ENCODE results near the gene RAB11FIP4.

Gene RAB11FIP4

DNA sequence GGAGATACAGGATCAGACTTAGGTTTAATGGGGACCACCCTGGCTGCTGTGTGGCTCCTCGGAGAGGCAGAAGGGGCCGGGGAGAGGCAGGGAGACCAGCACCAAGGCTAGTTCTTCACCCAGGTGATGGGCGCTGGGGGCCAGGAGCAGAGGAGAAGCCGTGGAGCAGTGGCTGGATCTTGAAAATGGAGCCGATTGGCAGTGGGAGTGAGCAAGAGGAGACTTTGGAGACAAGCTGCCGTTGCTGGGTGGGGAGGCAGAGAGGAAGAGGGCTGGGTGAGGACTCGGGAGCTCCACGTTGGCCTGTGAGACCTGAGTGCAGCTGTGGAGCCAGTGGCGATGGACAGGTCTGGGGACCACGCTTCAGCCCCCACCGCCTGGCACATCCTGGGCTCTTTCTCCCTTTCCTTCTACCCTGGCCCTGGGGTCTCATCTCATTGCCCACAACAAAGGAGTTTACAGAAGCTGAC lies 9.0 kb downstream of the RAB11FIP4 start:
- Histone ChIP-seq H3K27ac (no peak overlapping the region), H3K9ac (ENCODE audit: insufficient read length) (no peak overlapping the region), H3K36me3 (ENCODE audit: insufficient read depth, low read length) (no peaks in the 10 kb centered on the region), H3K4me3 (no peak overlapping the region), H3K9me3 (ENCODE audit: low read depth, low read length) (no peaks in the 10 kb centered on the region)
- TF ChIP-seq POLR2AphosphoS5 (IDR thresholded peaks at IDR 0.05; ENCODE audit: borderline replicate concordance, low read depth, low read length) (no peak), FOXP2 (optimal IDR thresholded peaks at IDR 0.05; ENCODE audit: control extremely low read depth, extremely low read length, insufficient read depth) (no peak), EZH2 (IDR thresholded peaks at IDR 0.05) (no peak)
- DNase-seq (ENCODE audit: low read depth, low spot score): no peak

DNA sequence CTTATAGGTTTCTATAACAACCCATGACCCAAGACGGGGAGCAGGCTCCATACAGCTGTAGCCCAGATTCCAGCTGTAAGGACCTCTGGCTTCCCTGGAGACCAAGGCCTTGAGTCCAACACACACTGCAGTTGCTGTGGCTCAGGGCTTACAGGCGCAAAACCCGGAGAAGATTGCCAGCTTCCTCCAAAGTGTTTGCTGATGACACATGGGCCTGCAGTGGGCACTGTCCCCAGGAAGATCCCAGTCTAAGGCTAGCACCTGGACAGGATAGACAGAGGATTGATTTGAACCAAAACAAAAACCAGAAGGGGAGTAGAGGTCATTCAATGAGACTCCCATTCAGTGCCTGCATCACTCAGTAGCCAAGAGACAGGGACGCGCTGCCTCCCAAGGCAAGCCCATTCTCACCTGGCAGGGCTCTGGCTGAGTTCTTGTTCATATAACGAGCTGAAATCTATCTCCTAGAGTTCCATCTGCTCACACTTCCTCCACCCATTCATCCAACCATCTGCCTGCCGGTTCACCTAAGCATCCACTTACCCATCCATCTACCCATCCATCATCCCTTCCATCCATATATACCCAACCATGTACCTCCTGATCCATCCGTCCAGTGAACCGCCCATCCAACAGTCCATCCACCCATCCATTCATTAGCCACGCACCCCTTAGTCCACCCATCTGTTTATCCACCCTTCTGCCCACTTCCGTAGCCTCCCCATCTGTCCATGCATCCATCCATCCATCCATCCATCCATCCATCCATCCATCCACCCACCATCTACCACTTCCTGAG lies 10.2 kb downstream of the RAB11FIP4 start:
- Histone ChIP-seq H3K36me3 (ENCODE audit: insufficient read depth, low read length) (no peaks in the 10 kb centered on the region), H3K9ac (ENCODE audit: insufficient read length) (no peak overlapping the region), H3K4me3 (no peak overlapping the region), H3K27ac (no peak overlapping the region), H3K9me3 (ENCODE audit: low read depth, low read length) (no peaks in the 10 kb centered on the region)
- TF ChIP-seq POLR2AphosphoS5 (IDR thresholded peaks at IDR 0.05; ENCODE audit: borderline replicate concordance, low read depth, low read length) (no peak), EZH2 (IDR thresholded peaks at IDR 0.05) (no peak), FOXP2 (optimal IDR thresholded peaks at IDR 0.05; ENCODE audit: control extremely low read depth, extremely low read length, insufficient read depth) (no peak)
- no peak for DNase-seq (ENCODE audit: low read depth, low spot score)

DNA sequence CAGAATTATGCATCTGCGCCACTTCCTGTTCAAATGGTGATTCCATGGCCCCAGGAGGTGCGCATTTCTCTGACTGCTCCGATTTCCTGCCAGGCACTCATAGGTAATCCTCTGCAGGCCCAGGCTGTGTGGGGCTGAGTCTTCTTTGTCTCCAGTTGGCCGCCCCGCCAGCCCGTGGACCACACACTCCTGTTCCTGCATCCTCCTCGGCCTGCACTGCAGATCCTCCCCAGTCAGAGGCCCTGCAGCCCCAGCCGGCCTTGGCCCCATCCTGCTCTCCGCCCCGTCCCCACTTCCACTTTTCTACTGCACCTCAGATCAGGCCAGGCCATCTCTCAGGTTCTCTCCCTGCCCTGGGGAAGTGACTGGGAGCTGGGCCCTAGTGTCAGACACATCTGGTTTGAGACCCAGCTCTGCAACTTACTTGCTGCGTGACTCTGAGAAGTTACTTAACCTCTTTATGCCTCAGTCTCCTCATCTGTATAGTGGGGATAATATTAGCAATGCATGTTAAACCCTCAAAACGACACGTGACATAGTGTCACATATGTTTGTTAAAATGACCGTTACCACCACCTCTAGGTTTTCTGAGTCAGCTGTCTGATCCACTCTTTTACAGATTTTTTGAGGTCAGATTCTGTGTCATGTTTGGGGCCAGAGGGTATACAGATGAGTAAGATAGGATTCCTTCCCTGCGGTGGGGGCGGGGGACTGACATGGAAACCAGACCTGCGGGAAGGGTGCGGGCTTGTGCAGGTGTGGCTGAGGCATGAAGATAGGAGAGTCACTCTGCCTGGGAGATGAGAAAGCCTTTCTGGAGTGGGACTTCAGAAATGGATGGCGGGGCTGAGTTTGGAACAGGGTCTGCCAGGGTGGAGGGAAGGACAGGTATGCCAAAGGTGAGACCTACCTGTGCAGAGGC lies 12.8 kb downstream of the RAB11FIP4 start:
- DNase-seq (ENCODE audit: low read depth, low spot score): no peak

GRCh38 chr17:31405890-31406371 lies 14.5 kb downstream of the RAB11FIP4 start:
- Histone ChIP-seq H3K9ac (ENCODE audit: insufficient read length) (no peak overlapping the region), H3K4me3 (no peak overlapping the region), H3K27ac (no peak overlapping the region), H3K36me3 (ENCODE audit: insufficient read depth, low read length) (no peaks in the 10 kb centered on the region), H3K9me3 (ENCODE audit: low read depth, low read length) (no peaks in the 10 kb centered on the region)
- no peak for DNase-seq (ENCODE audit: low read depth, low spot score)
- TF ChIP-seq POLR2AphosphoS5 (IDR thresholded peaks at IDR 0.05; ENCODE audit: borderline replicate concordance, low read depth, low read length) (no peak), EZH2 (IDR thresholded peaks at IDR 0.05) (no peak), FOXP2 (optimal IDR thresholded peaks at IDR 0.05; ENCODE audit: control extremely low read depth, extremely low read length, insufficient read depth) (no peak)

More for the DNA sequence above, 12.8 kb downstream of the RAB11FIP4 start:
- Histone ChIP-seq H3K36me3 (ENCODE audit: insufficient read depth, low read length) (no peaks in the 10 kb centered on the region), H3K4me3 (no peak overlapping the region), H3K9ac (ENCODE audit: insufficient read length) (no peak overlapping the region), H3K27ac (no peak overlapping the region), H3K9me3 (ENCODE audit: low read depth, low read length) (no peaks in the 10 kb centered on the region)
- TF ChIP-seq EZH2 (IDR thresholded peaks at IDR 0.05) (no peak), FOXP2 (optimal IDR thresholded peaks at IDR 0.05; ENCODE audit: control extremely low read depth, extremely low read length, insufficient read depth) (no peak), POLR2AphosphoS5 (IDR thresholded peaks at IDR 0.05; ENCODE audit: borderline replicate concordance, low read depth, low read length) (no peak)

- H3K27ac ChIP-seq: no peak overlapping the region
- no peak overlapping the region for H3K4me3 ChIP-seq
- TF ChIP-seq FOXP2 (optimal IDR thresholded peaks at IDR 0.05; ENCODE audit: control extremely low read depth, extremely low read length, insufficient read depth) (no peak), EZH2 (IDR thresholded peaks at IDR 0.05) (no peak), POLR2AphosphoS5 (IDR thresholded peaks at IDR 0.05; ENCODE audit: borderline replicate concordance, low read depth, low read length) (no peak)
- no peaks in the 10 kb centered on the region for H3K36me3 ChIP-seq (ENCODE audit: insufficient read depth, low read length)
- DNase-seq (ENCODE audit: low read depth, low spot score): no peak
- no peak overlapping the region for H3K9ac ChIP-seq (ENCODE audit: insufficient read length)
- H3K9me3 ChIP-seq (ENCODE audit: low read depth, low read length): no peaks in the 10 kb centered on the region
These were observed 17.1 kb downstream of the RAB11FIP4 start for GRCh38 chr17:31408586-31408985.

DNA sequence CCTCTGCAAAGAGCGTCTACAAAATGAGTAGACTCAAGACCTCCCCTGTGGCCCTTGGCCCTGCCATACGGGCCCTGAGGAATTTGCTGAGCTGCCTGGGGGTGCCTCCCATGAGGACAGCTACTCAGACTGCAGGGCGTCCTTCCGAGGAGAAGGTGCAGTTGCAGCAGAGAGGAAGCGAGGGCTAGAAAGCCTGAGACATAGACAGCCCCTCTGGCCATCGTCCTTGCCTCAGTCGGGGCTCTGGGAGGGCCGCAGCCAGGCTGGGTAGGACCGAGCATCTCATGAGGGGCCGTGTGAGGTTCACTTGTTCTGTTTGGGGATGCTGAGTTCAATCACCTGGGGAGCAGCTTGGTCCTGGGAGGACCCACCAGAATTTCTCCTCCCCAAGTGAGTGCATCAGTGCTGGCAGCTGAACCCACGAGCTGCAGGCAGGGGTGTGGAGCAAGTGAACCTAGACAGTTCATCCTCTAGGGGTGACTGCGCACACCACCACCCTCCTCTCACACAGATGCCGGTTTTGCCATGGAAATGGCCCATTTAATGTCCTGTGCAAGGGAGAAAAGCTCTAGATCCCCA lies 20.3 kb downstream of the RAB11FIP4 start:
- no peak overlapping the region for H3K27ac ChIP-seq
- no peaks in the 10 kb centered on the region for H3K36me3 ChIP-seq (ENCODE audit: insufficient read depth, low read length)
- no peak for DNase-seq (ENCODE audit: low read depth, low spot score)
- H3K9me3 ChIP-seq (ENCODE audit: low read depth, low read length): no peaks in the 10 kb centered on the region
- no peak overlapping the region for H3K4me3 ChIP-seq
- no peak overlapping the region for H3K9ac ChIP-seq (ENCODE audit: insufficient read length)
- TF ChIP-seq FOXP2 (optimal IDR thresholded peaks at IDR 0.05; ENCODE audit: control extremely low read depth, extremely low read length, insufficient read depth) (no peak), EZH2 (IDR thresholded peaks at IDR 0.05) (no peak), POLR2AphosphoS5 (IDR thresholded peaks at IDR 0.05; ENCODE audit: borderline replicate concordance, low read depth, low read length) (no peak)

DNA sequence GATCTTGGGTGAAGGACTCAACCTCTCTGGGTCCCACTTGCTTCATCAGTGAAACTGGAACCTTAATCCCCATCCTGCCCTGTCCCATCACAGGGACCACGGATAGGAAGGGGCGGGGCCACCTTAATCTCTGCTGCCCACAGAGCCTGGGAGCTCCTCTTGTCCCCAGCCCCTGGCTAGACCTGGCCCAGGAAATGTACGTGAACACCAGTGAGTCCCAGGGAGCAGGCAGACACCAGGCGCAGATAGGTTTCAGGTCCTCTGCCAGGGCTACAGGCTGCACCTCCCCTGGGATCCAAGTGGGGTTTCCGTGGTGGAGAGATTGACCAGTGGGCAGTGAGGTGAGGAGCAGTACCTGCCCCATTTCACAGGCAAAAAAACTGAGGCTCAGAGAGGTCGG lies 21.0 kb downstream of the RAB11FIP4 start:
- no peak for DNase-seq (ENCODE audit: low read depth, low spot score)
- no peak for TF ChIP-seq EZH2 (IDR thresholded peaks at IDR 0.05)
- TF ChIP-seq FOXP2 (optimal IDR thresholded peaks at IDR 0.05; ENCODE audit: control extremely low read depth, extremely low read length, insufficient read depth): no peak
- no peak for TF ChIP-seq POLR2AphosphoS5 (IDR thresholded peaks at IDR 0.05; ENCODE audit: borderline replicate concordance, low read depth, low read length)

More for the DNA sequence above, 21.0 kb downstream of the RAB11FIP4 start:
- Histone ChIP-seq H3K9me3 (ENCODE audit: low read depth, low read length) (no peaks in the 10 kb centered on the region), H3K36me3 (ENCODE audit: insufficient read depth, low read length) (no peaks in the 10 kb centered on the region), H3K9ac (ENCODE audit: insufficient read length) (no peak overlapping the region), H3K4me3 (no peak overlapping the region), H3K27ac (no peak overlapping the region)

Data from SK-N-MC (cell line).